GM21367 (cell line): ENCODE results near the gene SCNN1A.
"Not testable (repeated sequence)": the region's sequence is repeated elsewhere in the genome, so short reads cannot be mapped to it uniquely, and the experiment has no call there.

Source experiments
- ATAC-seq: cut with Tn5 transposase; IDR thresholded peaks from one replicate; pipeline ENCODE4 v1.9.1; 2021; ENCODE audit not compliant: unreplicated experiment

SCNN1A gene

DNA sequence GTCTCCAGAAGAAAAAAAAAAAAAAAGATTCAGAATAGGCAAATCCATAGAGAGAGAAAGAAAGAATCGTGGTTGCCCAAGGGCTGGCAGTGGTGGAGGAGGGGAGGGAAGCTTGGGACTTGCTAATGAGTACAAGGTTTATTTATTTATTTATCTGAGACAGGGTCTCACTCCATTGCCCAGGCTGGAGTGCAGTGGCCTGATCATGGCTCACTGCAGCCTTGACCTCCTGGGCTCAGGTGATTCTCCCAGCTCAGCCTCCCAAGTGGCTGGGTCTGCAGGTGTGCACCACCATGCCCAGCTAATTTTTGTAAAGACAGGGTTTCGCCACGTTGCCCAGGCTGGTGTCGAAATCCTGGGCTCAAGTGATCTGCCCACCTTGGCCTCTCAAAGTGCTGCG, 23.7 kb downstream of the SCNN1A start:
- no peak for ATAC-seq

DNA sequence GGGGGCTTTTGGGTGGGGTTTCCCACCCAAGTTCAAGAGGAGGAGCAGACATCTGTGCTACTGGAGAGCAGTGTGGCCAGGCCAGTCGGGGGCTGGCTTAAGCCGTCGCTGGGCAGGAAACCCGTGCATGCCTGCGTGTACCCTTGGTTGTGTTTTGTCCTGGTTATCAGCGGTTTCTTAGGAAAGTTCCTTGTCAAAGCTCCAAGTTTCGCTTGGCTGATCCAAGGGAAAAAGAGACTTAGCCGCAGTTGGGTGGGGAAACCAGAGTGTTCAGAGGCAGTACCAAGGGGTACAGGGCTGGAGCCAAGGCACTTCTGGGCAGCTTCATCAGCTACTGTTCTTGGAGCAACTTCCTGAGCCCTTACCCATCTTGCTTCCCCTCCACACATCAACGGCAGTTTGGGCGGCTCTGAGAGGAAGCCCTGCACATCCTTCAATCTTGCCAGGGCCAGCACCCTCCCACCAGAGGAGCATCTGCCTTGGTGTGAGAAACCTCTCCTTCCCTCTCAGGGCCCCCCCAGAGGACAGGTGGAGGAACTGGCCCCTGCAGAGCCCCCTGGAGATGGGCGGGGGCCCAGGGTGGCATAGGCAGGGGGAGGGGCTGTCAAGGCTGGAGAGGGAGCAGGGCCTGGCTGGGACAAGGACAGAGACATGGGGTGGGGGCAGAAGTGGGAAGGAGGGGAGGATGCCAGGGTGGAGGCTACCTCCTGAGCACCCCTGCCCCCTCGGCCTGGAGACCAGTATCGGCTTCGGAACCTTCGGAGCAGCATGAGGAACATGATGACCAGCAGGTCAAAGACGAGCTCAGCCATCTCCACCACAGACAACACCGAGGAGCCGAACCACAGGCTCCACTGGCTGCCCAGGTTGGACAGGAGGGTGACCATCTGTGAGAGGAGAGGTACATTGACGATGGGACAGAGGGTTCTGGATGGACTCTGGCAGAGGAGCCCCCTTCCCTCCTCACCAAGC, 27.7 kb downstream of the SCNN1A start:
- ATAC-seq, result no peak

DNA sequence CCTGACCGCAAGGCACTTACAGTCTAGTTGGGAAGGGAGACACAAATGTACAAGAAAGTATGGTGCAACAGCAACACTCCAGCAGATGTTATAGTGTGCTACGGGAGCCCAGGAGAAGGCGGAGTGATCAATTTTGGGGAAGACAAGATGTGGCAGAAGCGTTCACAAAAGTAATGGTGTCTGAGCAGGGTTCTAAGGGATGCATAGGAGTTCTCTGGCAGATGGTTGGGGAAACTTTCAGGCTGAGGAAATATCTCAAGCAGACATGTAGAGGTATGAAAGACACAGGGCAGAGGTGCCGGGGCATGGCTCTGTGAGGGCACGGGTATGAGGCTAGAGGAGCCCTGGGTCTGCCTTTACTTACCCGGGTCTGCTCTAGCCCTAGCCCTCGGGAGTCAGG, 28.4 kb downstream of the SCNN1A start:
- ATAC-seq, result no peak

DNA sequence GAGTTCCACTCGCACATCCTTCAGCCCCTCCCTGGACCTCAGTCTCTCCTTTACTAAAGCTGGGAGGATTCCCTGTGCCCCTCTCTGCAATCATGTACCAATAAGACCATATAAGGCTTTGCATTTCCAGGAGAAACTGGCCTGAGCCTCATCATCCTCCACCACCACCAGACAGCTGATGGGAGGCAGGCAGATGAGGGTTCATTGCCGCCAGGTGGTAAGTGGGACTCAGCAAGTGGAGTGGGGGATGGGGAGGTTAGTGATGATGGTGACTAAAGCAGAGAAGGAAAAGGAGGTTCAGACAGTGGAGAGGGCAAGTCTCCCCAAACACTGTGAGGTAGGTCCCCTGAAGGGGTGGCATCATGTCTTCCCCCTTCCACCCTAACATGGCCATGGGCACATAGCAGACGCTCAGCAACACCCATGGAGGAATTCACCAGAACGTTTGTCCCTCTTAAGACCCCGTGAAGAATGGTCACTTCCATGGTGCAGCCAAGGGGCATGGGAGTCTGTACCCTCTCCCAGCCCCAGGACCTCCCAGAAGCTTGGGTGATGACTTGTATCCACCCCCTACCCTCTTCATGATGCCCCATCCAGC, 29.0 kb downstream of the SCNN1A start:
- no peak for ATAC-seq

DNA sequence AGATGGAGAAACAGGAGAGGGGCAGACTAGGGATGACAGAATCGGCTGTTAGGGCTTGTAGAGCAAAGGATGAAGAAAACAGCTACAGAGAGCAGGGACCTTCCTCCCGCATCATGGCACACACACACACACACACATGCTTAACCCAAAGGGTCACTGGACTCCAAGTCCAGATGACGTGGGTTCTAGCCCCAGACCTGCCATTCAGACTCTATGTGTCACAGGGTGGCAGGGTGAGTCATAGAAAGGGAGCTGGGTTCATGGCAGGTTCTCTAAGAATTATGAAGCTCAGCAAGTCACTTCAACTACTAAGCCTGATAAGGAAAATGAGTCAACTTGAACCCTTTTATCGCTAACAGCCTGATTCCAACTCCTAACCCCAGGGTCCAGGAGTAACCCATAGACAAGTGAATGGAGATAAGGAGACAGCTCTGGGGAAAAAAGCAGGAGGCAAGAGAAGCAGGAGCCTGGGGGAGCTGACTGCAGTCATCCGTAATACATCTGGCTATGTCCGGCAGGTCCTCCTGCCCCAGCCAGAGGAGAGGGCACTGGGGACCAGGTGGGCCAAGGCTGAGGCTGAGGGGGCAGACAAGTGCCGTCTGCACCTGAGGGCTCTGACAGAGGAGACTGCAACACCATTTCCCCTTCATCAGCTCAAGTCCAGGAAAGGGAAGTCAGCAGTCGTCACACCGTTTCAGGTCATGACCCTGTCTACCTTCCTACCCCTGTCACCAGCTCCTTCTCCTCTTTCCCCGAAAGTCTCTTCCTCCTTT, 29.9 kb downstream of the SCNN1A start:
- ATAC-seq, result no peak

DNA sequence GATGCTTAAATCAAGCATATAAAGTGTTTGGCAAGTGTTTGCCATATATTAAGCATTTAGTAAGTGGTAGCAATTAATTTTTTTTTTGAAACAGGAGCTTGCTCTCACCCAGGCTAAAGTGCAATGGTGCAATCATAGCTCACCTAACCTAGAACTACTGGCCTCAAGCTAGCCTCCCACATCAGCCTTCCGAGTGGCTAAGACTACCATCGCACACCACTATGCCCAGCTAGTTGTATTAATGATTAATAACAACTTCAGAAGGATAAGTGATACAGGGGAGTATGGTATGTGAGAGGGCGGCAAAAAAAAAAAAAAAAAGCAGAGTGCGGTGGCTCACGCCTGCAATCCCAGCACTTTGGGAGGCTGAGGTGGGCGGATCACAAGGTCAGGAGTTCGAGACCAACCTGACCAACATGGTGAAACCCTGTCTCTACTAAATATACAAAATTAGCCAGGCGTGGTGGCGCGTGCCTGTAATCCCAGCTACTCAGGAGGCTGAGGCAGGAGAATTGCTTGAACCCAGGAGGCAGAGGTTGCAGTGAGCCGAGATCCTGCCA, 31.2 kb downstream of the SCNN1A start:
- ATAC-seq, result not testable (repeated sequence)

DNA sequence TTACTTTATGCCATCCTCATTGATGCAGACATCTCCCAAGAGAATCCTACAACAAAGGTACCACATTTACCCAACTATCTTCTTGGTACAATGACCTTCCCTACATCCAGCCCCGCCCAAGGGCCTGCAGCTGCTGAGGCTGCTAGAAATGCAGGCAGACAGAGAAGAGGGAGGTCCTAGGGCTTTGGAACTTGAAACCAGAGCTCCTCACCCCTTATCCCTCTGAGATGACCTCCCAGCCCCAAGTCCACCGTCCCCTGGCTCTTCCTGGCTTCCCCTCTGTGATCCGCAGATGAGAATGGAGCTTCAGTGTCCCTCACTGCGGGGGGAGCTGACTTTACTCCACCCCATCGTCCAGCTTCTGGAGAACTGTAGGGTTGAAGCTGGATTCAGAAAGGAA, 31.8 kb downstream of the SCNN1A start:
- no peak for ATAC-seq

DNA sequence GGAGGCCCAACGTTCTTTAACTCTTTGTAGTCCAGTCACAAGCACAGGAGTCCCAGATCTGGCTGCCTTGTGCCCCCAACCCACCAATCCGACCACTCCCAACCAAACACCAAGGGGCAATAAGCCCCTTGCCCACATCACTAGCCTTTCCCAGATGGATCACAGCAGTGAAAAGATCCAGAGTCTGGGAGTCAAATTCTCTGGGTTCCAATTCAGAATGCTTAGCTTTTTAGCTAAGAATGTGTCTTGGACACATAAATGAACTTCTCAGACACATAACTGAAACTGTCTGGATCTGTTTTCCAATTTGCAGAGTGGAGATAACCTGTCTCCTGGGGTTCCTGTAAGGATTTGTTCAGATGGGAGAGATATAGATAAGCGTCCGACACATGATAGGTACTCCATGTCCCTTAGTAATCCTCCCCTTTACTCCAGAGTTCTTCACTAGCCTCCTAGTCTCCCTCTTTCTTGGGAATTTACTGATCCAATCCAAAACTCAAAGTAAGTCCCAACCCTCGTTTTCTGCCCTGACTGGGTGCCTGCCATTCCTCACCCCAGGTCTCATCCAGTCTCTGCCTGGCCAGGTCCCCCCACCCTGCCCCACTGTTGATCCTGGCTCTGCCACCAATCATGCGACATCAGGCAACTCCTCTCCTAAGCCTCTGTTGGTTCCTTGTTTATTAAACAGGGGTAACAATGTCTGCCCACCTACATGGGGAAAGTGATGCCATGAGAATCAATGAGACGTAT, 33.0 kb downstream of the SCNN1A start:
- ATAC-seq, result no peak

DNA sequence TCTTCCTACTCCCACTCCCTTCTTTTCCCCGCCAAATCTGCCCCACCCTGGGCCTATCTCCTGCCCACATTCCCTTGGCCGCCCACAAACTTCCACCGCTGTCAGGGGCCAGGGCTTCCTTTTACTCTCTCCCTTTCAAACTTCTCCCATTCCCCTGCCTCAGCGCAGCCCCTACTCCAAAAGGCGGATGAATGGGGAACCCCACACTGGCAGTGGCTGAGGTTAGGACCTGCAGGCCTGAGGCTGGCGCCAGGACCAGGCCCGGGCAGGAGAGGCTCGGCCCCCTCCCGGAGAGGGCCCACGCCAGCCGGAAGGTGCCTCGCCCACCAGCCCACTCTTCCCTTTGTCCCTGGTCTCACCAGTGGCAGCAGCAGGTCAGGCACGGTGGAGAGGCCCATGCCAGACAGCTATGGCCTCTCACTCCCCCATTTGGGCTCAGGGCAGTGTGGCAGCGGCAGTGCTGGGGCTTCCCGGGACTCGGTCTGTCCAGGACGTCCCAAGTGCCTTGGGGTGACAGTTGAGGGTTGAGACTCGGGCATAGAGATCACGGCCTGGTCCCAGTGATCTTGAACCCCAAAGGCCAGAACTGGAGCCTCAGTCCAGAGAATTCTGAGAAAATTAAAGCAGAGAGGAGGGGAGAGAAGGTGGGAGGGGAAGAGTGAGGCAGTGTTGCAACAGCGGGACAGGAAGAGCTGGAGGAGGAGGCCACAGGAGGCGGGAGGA, 33.8 kb downstream of the SCNN1A start, which contains the start of gene TNFRSF1A:
Gene TNFRSF1A (minus strand): TSS at position 660 of the 723 bp plus-strand sequence. CDS start 262 bp downstream, at position 398.
- ATAC-seq, result no peak

DNA sequence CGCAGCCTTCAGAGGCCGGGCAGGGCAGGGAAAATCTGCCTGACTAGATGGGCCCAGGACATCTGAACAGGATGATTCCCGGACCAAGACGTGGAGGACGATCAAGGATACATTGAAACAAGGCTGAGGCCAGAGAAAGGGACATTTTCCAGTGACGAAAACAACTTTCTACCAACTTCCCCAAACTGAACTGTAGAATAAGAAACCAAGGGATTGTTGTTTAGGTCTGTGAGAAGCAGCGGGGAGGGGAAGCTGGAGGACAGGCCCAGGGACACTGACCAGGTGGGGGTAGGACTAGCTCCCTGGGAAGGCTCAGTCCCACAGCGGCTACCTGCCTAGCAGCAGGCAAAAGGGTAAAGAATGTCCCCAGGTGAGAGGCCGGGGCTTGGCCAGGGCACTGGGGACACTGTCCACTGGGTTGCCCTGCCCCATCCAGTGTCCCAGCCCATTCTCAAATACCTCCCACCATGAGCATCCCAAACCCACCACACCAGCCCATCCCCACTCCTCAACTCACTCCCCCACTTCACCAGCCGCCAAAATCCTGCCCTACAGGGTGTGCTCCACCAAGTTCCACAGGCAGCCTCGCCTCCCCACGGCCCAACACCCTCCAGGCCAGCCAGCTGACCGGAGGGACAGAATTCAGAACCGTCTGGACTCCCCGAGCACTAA, 34.5 kb downstream of the SCNN1A start:
- no peak for ATAC-seq

DNA sequence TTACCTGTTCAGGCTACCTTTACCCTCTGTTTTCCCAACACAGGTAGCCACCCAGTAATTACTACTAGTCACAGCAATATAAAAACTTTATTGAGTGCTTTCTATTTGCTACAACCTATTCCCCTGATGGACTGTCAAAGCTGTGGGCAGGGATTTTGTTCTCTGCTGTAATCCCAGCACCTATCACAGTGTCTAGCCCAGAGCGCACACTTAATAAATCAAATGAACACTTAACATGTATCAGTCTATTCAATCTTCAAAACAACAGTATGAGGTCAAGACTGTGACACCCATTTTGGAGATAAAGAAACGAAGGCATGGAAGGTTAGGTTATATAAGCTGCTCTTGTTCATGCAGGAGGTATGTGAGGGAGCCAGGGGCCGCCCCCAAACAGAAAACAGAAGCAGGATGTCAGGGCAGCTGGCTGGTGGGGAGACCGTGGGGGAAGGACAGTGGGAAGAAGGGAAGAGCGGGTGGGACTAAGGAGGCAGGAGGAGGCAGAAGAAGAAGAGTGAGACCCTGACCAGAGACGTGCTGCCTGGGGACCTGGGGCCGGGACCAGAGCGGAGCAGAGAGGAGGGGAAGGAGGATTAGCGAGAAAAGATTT, 35.2 kb downstream of the SCNN1A start:
- no peak for ATAC-seq

DNA sequence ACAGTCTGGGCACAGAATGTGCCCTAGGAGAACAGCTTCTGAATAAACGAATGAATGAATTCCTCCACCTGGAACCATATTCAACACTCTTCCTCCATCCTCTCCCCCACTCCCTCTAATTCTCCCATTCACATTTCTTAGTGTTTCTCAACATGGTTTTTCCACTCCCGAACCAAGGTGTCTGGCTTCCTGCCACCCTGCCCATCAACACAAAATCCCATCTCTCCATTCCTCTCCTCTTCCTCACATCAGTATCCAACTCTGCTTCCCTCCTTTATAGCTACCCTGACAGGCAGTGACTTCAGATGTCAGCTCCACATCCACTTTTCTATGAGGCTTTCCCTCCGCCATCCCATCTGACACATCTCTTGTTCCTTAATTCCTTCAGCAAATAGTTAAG, 36.4 kb downstream of the SCNN1A start:
- ATAC-seq, result no peak

DNA sequence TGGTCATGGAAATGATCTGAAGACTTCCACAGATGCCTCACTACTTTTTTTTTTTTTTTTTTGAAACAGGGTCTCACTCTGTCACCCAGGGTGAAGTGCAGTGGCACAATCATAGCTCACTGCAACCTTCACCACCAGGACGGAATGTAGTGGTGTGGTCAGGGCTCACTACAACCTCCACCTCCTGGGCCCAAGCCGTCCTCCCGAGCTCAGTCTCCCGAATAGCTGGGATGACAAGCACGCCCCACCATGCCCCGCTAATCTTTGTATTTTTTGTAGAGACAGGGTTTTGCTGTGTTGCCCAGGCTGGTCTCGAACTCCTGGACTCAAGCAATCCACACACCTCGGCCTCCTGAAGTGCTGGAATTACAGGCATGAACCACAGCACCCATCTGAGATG, 36.8 kb downstream of the SCNN1A start:
- not testable (repeated sequence) for ATAC-seq

DNA sequence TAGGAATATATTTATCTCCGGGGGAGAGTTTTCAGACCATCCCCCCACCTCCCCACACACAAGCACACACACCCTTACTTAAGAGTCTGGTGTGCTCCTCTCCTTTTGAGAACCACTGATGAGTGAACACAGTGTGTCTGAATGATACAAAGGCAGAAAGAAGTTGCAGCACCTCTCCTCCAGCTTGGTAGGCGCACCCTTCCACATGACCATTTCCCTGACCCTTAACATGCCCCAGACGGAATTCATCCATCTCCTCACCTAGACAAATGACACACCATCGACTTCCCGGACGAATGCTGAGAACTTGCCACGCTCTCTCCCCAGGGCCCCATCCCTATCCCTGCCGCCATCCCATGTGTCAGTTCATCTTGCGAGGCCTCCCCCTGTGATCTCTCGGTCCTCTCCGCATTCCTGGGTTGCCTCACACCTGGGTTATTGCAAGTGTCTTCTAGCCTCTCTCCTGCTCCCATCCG, 37.4 kb downstream of the SCNN1A start:
- no peak for ATAC-seq

DNA sequence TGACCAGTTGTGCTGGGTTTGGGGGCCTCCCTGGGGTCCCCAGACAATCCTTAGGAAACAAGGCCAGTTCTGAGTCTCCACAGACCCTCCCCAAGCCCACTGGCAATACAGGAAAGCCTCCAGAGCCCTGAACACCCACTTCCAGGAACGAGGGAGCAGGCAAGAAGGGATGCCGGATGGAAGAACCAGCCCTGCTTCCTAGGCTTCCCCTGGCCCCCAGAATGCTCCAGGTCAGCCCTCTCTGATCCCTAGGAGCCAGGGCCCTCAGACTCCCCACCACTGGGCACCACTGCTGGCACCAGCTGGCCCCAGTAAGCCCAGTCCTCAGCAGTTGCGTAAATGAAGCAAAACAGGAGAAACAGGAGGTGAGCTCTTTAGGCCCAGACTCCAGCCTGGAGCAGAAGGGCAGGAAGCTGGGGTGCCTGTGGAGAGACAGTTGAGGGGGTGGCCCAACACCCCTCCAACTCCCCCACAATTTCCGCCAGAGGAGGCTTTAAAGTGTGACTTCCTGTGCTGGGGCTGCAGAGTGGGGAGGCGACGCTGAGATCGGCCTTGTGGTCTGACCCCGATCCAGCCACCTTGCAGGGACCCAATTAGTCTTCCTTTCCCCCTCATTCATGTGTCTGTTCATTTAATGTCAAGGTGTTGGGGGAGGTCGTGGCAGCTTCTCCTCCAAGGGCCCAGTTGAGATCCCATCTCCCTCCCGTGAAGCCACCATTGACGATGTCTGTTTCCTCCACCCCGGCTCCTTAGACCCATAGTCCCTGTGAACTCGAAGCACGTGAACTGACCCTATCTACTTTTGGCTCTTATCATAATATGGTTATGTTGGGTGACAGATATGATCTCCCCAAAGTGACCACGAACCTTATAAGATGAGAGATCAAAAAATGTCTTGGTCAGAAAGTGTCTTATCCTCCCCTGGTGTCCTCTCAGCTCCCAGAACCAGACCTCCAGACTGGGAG, 38.2 kb downstream of the SCNN1A start:
- ATAC-seq, result no peak

DNA sequence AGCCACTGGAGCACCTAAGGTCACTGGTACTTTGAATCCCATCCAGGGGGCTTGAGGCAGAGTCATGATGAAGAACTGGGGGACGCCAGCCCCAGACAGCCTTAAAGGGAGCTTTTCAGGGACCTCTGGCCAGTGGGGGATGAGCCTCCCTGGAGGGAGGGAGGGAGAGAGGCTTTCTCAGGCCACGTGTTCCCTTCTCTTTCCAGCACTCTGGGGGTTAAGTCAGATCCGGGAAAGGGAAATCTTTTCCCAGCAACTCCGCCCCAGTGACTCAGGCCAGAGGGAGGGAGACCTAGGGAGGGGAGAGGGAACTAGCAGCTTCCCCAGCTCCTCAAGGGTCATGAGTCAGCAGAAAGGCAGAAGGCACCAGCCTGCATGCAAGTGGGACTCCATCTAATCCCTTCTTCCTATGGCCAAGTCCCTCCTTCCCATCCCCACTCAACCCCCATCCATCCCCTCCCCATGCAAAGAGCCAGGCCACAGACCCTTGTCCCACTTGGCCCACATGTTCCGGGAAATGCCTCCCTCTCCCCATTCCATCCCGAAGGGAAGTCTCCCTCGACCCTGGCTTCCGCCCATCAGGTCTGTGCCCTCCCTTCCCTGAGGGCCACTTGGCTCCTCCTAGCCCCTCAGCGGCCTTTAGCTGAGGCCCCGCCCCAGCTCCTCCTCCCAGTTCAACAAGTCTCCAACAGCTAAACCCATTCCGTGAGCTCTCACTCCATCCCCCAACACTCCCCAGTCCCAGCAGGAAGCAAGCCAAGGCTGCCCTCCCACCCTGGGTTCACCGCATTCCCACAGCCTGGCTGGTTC, 39.1 kb downstream of the SCNN1A start:
- ATAC-seq, result no peak
